Stimulated activated CD4-positive, alpha-beta T cell treated with anti-CD3 and anti-CD28 coated beads, Interleukin-4, amount 100 ng/mL, for 1 hour (primary cell): Measurements from ENCODE around the gene TMBIM1.

Source experiments
- DNase-seq: peaks from one replicate; pipeline ENCODE4 v3.0.0-alpha.2; 2020

The TMBIM1 gene

GRCh38 chr2:218271487-218271797 is 20.9 kb downstream of the TMBIM1 start:
- DNase-seq, result no peak

- DNase-seq, result no peak
Observed at GRCh38 chr2:218270721-218271486, 21.4 kb downstream of the TMBIM1 start.

GRCh38 chr2:218269900-218270720 is 22.2 kb downstream of the TMBIM1 start, which contains the start of the genes AAMP and PNKD:
AAMP (minus strand) TSS chr2:218270137; CDS start chr2:218270086, 51 bp downstream.
PNKD (plus strand) TSS chr2:218270519; CDS start chr2:218270536, 17 bp downstream.
- peak; percentile 100 for DNase-seq

- DNase-seq, result no peak
Observed at GRCh38 chr2:218267259-218267658, 25.0 kb downstream of the TMBIM1 start.

- DNase-seq, result no peak
Observed at GRCh38 chr2:218266316-218266979, 25.9 kb downstream of the TMBIM1 start.

- no peak for DNase-seq
Observed at GRCh38 chr2:218265626-218266025, 26.7 kb downstream of the TMBIM1 start.

- no peak for DNase-seq
Observed at GRCh38 chr2:218264773-218265561, 27.3 kb downstream of the TMBIM1 start.

- no peak for DNase-seq
Observed at GRCh38 chr2:218263817-218264641, 28.3 kb downstream of the TMBIM1 start.

- no peak for DNase-seq
Observed at GRCh38 chr2:218262631-218263586, 29.4 kb downstream of the TMBIM1 start.

GRCh38 chr2:218262237-218262600 is 30.1 kb downstream of the TMBIM1 start:
- DNase-seq, result no peak

GRCh38 chr2:218261423-218262236 is 30.7 kb downstream of the TMBIM1 start:
- DNase-seq, result no peak

- DNase-seq, result no peak
Observed at GRCh38 chr2:218260742-218261422, 31.4 kb downstream of the TMBIM1 start, which contains the start of gene GPBAR1. GPBAR1 (plus strand) TSS chr2:218261015; CDS start chr2:218262725, 1,710 bp downstream.

- no peak for DNase-seq
Observed at GRCh38 chr2:218260166-218260565, 32.1 kb downstream of the TMBIM1 start.

- no peak for DNase-seq
Observed at GRCh38 chr2:218259099-218259961, 33.0 kb downstream of the TMBIM1 start.

GRCh38 chr2:218257390-218257981 is 34.8 kb downstream of the TMBIM1 start:
- peak; percentile 62 for DNase-seq

- no peak for DNase-seq
Observed at GRCh38 chr2:218256612-218257350, 35.5 kb downstream of the TMBIM1 start.

GRCh38 chr2:218255446-218255845 is 36.9 kb downstream of the TMBIM1 start:
- DNase-seq, result no peak
